HCT116 (cell line): Measurements from ENCODE around the gene TUT4.

Source experiments
- CTCF ChIP-seq, 3 experiments: fragments of 200-600 bp in 1 of 3; sonication (generic) in 1 of 3; IDR thresholded peaks in 2 of 3; conservative IDR thresholded peaks in 1 of 3; 2 replicates each; pipeline ENCODE4 v1.5.1; 2012 to 2017; ENCODE audit warnings: low read depth in 2 of 3, low read length in 2 of 3, antibody characterized with exemption in 1 of 3, borderline replicate concordance in 1 of 3, control low read depth in 1 of 3, mild to moderate bottlenecking in 1 of 3, mixed read lengths in 1 of 3, mixed run types in 1 of 3, moderate library complexity in 1 of 3; ENCODE audit not compliant: insufficient read depth in 1 of 3
- JUND ChIP-seq: IDR thresholded peaks from 2 replicates; pipeline ENCODE4 v1.6.1; 2012
- POLR2A ChIP-seq: IDR thresholded peaks from 2 replicates; pipeline ENCODE4 v1.7.0; 2011; ENCODE audit warnings: borderline replicate concordance; ENCODE audit not compliant: insufficient read depth, insufficient read length; ENCODE audit errors: extremely low read depth
- POLR2AphosphoS5 ChIP-seq: IDR thresholded peaks from 2 replicates; pipeline ENCODE4 v1.6.1; 2011; ENCODE audit warnings: mild to moderate bottlenecking, low read depth, low read length, moderate library complexity
- REST ChIP-seq: IDR thresholded peaks from 2 replicates; pipeline ENCODE4 v1.6.1; 2012; ENCODE audit warnings: low read depth

GRCh38 chr1:52574594-52574993 lies 21.7 kb upstream of the TUT4 start:
- TF ChIP-seq JUND (peak; percentile 92), POLR2AphosphoS5 (peak; percentile 20; the same call in 1 of the 2 replicates), CTCF (IDR thresholded peaks at IDR 0.05 in 2 of 3, conservative IDR thresholded peaks at IDR 0.05 in 1 of 3; ENCODE audit: borderline replicate concordance in 1 of 3, insufficient read depth in 1 of 3, low read depth in 2 of 3, low read length in 2 of 3) (no peak), REST (no peak), POLR2A (no peak)
